ENCODE measurements around the gene TMEM231.
"Not testable (repeated sequence)": the region's sequence is repeated elsewhere in the genome, so short reads cannot be mapped to it uniquely, and the experiment has no call there.

Gene TMEM231

GRCh38 chr16:75566758-75567255, 10.8 kb upstream of the TMEM231 start:
- peak; percentile 54 for DNase-seq (ENCODE audit: low spot score)

- peak; percentile 89 for DNase-seq (ENCODE audit: low spot score)
Observed at GRCh38 chr16:75566040-75566757, 10.1 kb upstream of the TMEM231 start, which contains the start of gene GABARAPL2. Gene GABARAPL2, plus strand, starts transcription at chr16:75566379. Its CDS starts 108 bp downstream, at chr16:75566487.

GRCh38 chr16:75565640-75566039, 9.6 kb upstream of the TMEM231 start:
- no peak for DNase-seq (ENCODE audit: low spot score)

- no peak for DNase-seq (ENCODE audit: low spot score)
Observed at GRCh38 chr16:75559564-75560372, 3.7 kb upstream of the TMEM231 start.

GRCh38 chr16:75558846-75559401, 2.9 kb upstream of the TMEM231 start:
- DNase-seq (ENCODE audit: low spot score), result no peak

GRCh38 chr16:75556431-75556950, 439 bp upstream of the TMEM231 start:
- DNase-seq (ENCODE audit: low spot score), result no peak

- no peak for DNase-seq (ENCODE audit: low spot score)
Observed at GRCh38 chr16:75555213-75555706, 792 bp downstream of the TMEM231 start.

GRCh38 chr16:75552951-75553350, 3.1 kb downstream of the TMEM231 start:
- no peak for DNase-seq (ENCODE audit: low spot score)

GRCh38 chr16:75550211-75550662, 5.8 kb downstream of the TMEM231 start:
- DNase-seq (ENCODE audit: low spot score), result peak; percentile 39

GRCh38 chr16:75548456-75548855, 7.6 kb downstream of the TMEM231 start:
- DNase-seq (ENCODE audit: low spot score), result not testable (repeated sequence)

- no peak for DNase-seq (ENCODE audit: low spot score)
Observed at GRCh38 chr16:75546293-75546692, 9.8 kb downstream of the TMEM231 start.

- not testable (repeated sequence) for DNase-seq (ENCODE audit: low spot score)
Observed at GRCh38 chr16:75545879-75546278, 10.2 kb downstream of the TMEM231 start.

GRCh38 chr16:75542462-75542861, 13.6 kb downstream of the TMEM231 start:
- not testable (repeated sequence) for DNase-seq (ENCODE audit: low spot score)

- no peak for DNase-seq (ENCODE audit: low spot score)
Observed at GRCh38 chr16:75541236-75541635, 14.8 kb downstream of the TMEM231 start.

GRCh38 chr16:75538882-75539565, 17.0 kb downstream of the TMEM231 start:
- not testable (repeated sequence) for DNase-seq (ENCODE audit: low spot score)

- no peak for DNase-seq (ENCODE audit: low spot score)
Observed at GRCh38 chr16:75537776-75538175, 18.3 kb downstream of the TMEM231 start.

GRCh38 chr16:75535901-75536300, 20.2 kb downstream of the TMEM231 start, which contains the start of gene CHST5:
Gene CHST5, minus strand, starts transcription at chr16:75536108. Its CDS starts 5,724 bp downstream, at chr16:75530384.
- no peak for DNase-seq (ENCODE audit: low spot score)

- no peak for DNase-seq (ENCODE audit: low spot score)
Observed at GRCh38 chr16:75535211-75535843, 20.7 kb downstream of the TMEM231 start.

- DNase-seq (ENCODE audit: low spot score), result no peak
Observed at GRCh38 chr16:75534560-75535205, 21.4 kb downstream of the TMEM231 start.

- DNase-seq (ENCODE audit: low spot score), result no peak
Observed at GRCh38 chr16:75532791-75533190, 23.3 kb downstream of the TMEM231 start.
